GM21526 (cell line): Measurements from ENCODE around the gene AVPR2.

Experiments used
- ATAC-seq: cut with Tn5 transposase; IDR thresholded peaks from one replicate; pipeline ENCODE4 v1.9.1; 2021; ENCODE audit warnings: moderate library complexity; ENCODE audit not compliant: unreplicated experiment, low FRiP score

Gene AVPR2

GRCh38 chrX:153909980-153910360 is 5.5 kb downstream of the AVPR2 start:
- no peak for ATAC-seq

- ATAC-seq, result no peak
Measured at GRCh38 chrX:153910446-153910845, 6.0 kb downstream of the AVPR2 start.

- ATAC-seq, result no peak
Measured at GRCh38 chrX:153911798-153912197, 7.3 kb downstream of the AVPR2 start.

- no peak for ATAC-seq
Measured at GRCh38 chrX:153913211-153913610, 8.7 kb downstream of the AVPR2 start.

GRCh38 chrX:153913701-153914100 is 9.2 kb downstream of the AVPR2 start:
- no peak for ATAC-seq

GRCh38 chrX:153917869-153918268 is 13.4 kb downstream of the AVPR2 start:
- ATAC-seq, result no peak

- ATAC-seq, result no peak
Measured at GRCh38 chrX:153919281-153919680, 14.8 kb downstream of the AVPR2 start.

GRCh38 chrX:153920546-153920945 is 16.1 kb downstream of the AVPR2 start:
- no peak for ATAC-seq

GRCh38 chrX:153921070-153921469 is 16.6 kb downstream of the AVPR2 start:
- no peak for ATAC-seq

- no peak for ATAC-seq
Measured at GRCh38 chrX:153921511-153922446, 17.3 kb downstream of the AVPR2 start.

- no peak for ATAC-seq
Measured at GRCh38 chrX:153922932-153923857, 18.7 kb downstream of the AVPR2 start.

- no peak for ATAC-seq
Measured at GRCh38 chrX:153924149-153924861, 19.8 kb downstream of the AVPR2 start.

- ATAC-seq, result no peak
Measured at GRCh38 chrX:153925387-153925738, 20.9 kb downstream of the AVPR2 start.

- no peak for ATAC-seq
Measured at GRCh38 chrX:153925739-153926551, 21.5 kb downstream of the AVPR2 start, which contains the start of gene ARHGAP4. Gene ARHGAP4, minus strand, starts transcription at chrX:153926264. Its CDS starts 62 bp downstream, at chrX:153926202.

- no peak for ATAC-seq
Measured at GRCh38 chrX:153926552-153926857, 22.0 kb downstream of the AVPR2 start.

GRCh38 chrX:153926858-153927671 is 22.6 kb downstream of the AVPR2 start:
- peak; percentile 39 for ATAC-seq

GRCh38 chrX:153927672-153927921 is 23.1 kb downstream of the AVPR2 start:
- no peak for ATAC-seq

- ATAC-seq, result peak; percentile 81
Measured at GRCh38 chrX:153927922-153928760, 23.7 kb downstream of the AVPR2 start.

- no peak for ATAC-seq
Measured at GRCh38 chrX:153928846-153929245, 24.4 kb downstream of the AVPR2 start.
